Stimulated activated CD8-positive, alpha-beta memory T cell treated with anti-CD3 and anti-CD28 coated beads, Interleukin-15, amount 100 ng/mL, for 24 hours (primary cell): ENCODE data around the gene FOXK1.

Experiments
- DNase-seq: peaks from one replicate; pipeline ENCODE4 v3.0.0-alpha.2; 2020; ENCODE audit warnings: low read depth

The FOXK1 gene

GRCh38 chr7:4745265-4745919 lies 63.3 kb downstream of the FOXK1 start:
- no peak for DNase-seq

DNA sequence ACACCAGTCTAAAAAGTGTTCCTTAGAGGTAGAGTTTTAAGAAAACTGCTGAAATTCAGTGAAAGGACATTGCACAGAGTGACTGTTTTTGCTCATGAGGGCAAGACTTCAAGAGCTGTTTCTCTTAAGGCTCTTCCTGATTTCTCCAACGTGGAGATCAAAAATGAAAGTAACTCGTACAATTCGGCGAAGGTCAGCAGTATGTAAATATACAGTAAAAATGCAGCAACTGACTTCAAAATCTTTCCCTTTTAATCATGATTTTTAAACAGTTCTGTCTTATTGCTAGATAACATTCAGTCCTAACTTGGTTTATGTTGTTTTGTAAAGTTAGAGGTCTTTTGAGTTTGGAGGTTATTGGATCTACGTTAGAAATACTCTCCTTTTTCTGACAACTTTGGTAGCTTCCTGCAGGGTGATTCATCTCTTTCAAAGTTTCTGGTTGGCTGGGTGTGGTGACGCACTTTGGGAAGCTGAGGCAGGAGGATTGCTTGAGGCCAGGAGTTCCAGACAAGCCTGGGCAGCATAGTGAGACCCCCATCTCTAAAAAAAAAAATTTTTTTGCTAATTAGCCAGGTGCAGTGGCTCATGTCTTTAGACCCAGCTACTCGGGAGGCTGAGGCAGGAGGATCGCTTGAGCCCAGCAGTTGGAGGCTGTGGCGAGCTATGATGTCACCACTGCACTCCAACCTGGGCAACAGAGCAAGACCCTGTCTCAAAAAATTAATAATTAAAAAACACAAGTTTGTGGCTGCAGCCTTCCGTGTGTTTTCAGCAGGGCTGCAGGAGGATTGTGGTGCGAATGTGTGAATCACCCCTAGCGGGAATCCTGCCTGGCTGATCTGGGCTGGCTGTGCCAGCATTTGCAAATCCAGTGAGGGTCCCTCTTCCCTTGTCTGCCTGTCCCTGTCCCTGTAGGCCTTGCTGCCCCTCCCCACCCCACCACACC lies 64.2 kb downstream of the FOXK1 start:
- no peak for DNase-seq

GRCh38 chr7:4747013-4747412 lies 64.9 kb downstream of the FOXK1 start:
- no peak for DNase-seq

GRCh38 chr7:4747746-4748145 lies 65.7 kb downstream of the FOXK1 start:
- DNase-seq: no peak

- no peak for DNase-seq
Observed at GRCh38 chr7:4748231-4748681, 66.2 kb downstream of the FOXK1 start.

GRCh38 chr7:4749363-4749762 lies 67.3 kb downstream of the FOXK1 start:
- DNase-seq: no peak

GRCh38 chr7:4749798-4750197 lies 67.7 kb downstream of the FOXK1 start:
- DNase-seq: no peak

DNA sequence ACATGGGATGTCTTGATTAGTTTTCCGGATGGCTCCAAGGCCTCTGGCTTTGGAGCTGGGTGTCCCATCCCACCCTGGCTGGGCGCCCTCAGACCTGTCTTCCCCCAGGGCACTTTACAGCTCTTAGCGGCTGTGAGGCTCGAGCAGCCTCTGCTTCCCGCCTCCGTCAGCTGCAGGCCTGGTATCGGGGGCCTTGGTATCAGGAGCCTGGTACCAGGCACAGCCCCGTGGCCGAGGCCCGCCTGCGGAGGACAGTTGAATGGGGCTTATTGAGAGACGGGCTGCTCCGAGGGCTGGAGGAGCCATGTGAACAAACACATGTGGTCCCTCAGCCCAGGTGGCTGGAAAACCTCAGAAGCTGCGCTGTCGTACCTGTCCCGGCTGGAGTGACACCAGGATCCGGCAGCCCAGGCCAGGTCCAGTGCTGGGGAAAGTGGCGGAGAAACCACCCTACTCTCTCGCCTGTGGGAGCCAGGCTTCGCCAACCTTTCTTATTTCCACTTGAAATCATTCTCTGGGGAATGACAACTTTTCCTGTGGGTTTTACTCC lies 69.4 kb downstream of the FOXK1 start:
- no peak for DNase-seq

GRCh38 chr7:4753598-4754432 lies 71.7 kb downstream of the FOXK1 start:
- peak; percentile 83 for DNase-seq

- no peak for DNase-seq
Observed at GRCh38 chr7:4754433-4755010, 72.4 kb downstream of the FOXK1 start.

DNA sequence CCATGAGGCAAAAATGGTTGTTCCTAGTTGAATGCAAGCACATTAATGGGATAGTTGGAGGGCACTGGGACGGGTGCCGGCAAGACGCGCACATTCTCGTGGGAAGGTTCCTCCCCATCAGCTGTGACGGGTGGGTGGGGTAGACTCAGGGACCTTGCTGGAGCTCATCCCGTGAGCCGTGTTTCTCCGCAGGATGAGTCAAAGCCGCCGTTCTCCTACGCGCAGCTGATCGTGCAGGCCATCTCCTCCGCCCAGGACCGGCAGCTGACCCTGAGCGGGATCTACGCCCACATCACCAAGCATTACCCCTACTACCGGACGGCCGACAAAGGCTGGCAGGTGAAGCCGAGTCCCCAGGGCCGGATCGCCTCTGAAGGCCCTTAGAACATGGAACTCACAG lies 73.0 kb downstream of the FOXK1 start:
- no peak for DNase-seq

DNA sequence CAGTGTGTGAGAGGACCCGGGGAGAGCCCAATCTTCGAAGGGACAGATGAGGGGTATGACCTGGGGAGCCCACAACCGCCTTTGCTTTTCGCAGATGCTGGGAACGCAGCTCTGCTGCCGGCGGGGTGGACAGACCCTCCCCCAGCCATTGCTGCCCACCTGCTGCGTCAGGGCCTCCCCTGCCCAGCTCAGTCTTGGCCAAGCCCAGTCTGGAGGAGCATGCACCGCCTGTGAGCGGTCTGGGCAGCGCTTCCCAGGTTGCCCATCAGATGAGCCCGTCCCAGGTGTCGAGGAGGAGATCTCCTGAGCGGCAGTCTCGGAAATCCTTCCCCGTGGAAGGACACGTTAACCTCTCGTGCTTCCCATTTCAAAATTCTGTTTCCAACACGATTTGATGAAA lies 76.0 kb downstream of the FOXK1 start:
- no peak for DNase-seq

DNA sequence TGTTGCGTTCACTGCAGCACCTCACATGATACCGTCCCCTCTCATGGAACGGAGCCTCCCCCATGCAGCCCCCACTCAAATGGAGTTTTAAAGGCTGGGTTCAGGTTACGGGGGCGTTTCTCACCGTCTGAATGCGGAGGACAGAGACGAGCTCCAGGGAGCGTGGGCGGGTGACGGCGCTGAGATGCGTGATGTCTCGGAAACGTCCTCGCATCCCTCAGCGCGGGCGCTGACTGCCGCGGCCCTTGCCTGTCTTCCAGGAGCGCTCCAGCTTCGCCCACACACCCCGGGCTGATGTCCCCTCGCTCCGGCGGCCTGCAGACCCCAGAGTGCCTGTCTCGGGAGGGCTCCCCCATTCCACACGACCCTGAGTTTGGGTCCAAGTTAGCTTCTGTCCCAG lies 76.7 kb downstream of the FOXK1 start:
- no peak for DNase-seq

DNA sequence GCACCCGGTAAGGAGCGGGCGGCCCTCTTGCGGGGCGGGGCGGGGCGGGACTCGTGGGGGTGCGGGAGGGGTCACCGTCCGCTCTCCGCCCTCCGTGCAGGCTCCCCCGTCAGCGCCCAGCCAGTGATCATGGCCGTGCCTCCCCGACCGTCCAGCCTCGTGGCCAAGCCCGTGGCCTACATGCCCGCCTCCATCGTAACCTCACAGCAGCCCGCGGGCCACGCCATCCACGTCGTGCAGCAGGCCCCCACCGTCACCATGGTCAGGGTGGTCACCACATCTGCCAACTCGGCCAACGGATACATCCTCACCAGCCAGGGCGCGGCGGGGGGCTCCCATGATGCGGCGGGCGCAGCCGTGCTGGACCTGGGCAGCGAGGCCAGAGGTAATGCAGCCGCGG lies 77.1 kb downstream of the FOXK1 start:
- DNase-seq: no peak

DNA sequence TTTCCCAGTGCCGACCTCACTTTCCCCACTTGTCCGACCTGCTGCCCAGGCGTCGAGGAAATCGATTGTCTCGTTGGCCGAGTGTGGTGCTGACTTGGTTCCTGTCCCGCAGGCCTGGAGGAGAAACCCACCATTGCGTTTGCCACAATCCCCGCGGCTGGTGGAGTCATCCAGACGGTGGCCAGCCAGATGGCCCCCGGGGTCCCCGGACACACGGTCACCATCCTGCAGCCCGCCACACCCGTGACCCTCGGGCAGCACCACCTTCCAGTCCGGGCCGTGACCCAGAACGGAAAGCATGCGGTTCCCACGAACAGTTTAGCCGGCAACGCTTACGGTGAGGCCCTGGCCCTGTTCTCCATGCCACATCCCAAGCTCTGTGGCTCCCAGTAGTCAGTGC lies 78.9 kb downstream of the FOXK1 start:
- no peak for DNase-seq

DNA sequence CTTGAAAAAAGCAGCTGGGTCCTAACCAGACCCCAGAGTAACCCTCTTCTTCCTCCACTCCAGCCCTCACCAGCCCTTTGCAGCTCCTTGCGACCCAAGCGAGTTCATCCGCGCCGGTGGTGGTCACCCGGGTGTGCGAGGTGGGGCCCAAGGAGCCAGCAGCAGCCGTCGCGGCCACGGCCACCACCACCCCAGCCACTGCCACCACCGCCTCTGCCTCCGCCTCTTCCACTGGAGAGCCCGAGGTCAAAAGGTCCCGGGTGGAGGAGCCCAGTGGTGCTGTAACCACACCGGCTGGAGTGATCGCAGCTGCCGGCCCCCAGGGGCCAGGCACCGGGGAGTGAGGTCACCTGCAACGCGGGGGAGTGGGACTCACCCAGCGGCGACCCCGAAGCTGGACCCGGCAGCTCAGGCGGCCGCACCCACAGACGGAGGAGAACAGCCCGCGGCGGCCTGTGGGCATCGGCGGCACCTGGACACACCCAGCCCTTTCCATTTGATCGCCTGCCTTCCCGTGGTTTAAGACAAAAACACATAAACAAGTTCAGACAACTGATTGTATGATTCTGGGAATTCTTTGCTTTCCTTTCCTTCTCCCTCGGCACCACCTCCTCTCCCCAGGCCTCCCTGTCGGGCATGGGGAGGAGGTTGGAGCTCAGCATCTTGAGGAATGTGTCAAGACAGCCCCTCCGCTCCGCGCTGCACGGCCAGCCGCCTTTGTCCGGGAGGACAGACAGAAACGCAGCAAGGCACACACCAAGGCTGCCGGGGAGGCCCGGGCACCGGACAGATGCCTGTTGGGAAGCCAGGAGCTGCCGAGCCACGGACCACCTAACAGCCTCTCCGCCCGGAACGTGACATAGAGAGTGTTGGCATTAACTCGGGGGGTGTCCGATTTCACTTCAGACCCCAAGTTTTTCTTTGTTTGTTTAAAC lies 80.3 kb downstream of the FOXK1 start:
- no peak for DNase-seq

DNA sequence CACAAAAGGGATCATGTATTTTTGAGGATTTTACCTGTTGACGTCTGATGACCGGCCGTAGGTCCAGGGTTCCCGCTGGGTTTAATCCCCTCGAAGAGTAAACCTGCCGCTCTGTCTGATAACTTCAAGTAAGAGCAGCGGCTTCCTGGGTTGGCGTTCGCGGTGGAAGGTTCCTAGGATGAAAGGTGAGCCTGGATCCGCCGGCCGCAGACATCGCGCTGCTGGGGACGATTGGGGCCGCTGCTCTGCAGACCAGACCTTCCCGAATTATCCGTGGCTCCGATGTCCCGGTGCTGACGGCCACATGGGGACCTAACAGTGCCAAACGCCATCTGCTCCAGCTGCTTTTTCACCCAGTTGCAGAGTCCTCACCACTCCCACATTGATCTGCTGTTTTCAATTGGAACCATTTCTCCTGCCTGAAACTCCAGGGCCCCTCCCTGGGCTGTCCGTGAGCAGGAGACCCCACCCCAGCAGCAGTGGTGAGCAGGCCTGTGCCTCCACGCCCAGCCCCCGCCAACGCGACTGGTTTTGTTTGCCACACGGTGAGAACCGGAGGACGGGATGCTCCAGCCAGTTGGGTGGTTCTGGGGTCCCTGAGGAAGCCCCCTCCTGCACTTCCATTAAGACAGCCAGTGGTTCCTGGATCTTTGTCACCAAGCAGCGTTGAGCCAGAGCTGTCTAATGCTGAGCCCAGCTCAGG lies 81.1 kb downstream of the FOXK1 start:
- DNase-seq: no peak

DNA sequence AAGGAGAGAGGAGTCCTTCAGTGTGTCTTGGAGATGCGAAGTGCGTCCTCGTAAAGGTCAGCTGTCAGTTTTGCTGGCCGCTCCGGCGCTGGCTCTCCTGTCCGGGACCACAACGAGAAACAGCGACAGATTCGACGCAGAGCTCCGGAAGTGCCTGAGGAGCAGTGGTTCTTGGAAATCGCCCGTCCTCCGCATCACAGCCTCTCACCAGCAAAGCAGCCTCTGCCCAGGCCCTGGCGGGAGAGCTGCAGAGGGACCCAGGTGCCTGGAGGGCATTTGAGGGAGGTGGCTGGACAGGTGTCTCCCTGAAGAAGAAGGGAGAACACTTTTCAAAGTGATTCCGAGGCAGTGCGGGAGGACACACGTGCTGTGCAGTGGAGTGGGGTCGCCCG lies 81.7 kb downstream of the FOXK1 start:
- DNase-seq: no peak

DNA sequence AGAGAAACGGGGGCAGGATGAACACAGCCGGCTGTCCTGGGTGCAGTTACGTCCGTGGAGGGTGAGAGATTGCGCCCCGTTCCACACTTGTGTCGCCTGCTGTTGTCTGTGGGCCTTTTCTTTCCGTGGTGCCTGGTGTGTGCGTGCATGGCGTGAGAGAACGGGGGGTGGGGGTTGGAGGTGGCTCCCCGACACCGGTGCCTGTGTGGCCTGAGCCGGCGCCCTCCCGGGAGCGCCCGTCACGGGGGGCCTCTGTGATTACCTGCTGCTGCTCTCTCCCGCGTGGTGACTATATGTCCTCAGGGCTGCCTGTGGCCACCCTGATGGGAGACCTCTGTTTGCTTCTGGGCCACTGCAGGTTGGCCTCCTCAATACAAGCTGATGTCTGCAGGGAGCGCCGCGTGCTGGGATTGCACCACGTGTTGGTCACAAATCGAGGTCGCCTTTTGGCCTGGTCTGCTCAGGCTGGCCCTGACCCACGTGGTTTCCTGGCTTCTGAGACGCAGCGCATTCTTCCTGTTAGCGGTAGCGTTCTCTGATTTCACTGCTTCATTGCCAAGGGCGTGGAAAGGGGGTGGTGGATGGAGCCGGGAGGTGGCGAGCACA lies 82.4 kb downstream of the FOXK1 start:
- no peak for DNase-seq
